Activated CD4-positive, alpha-beta T cell treated with anti-CD3 and anti-CD28 coated beads, Interleukin-10, Interleukin-2, amounts not matched to agents 100 ng/mL and 50 ng/mL, durations not matched to agents 16 hours and 8 hours (primary cell): ENCODE data around the gene TJP3.

Experiments
- DNase-seq: peaks from one replicate; pipeline ENCODE4 v3.0.0-alpha.2; 2020

Gene TJP3

DNA sequence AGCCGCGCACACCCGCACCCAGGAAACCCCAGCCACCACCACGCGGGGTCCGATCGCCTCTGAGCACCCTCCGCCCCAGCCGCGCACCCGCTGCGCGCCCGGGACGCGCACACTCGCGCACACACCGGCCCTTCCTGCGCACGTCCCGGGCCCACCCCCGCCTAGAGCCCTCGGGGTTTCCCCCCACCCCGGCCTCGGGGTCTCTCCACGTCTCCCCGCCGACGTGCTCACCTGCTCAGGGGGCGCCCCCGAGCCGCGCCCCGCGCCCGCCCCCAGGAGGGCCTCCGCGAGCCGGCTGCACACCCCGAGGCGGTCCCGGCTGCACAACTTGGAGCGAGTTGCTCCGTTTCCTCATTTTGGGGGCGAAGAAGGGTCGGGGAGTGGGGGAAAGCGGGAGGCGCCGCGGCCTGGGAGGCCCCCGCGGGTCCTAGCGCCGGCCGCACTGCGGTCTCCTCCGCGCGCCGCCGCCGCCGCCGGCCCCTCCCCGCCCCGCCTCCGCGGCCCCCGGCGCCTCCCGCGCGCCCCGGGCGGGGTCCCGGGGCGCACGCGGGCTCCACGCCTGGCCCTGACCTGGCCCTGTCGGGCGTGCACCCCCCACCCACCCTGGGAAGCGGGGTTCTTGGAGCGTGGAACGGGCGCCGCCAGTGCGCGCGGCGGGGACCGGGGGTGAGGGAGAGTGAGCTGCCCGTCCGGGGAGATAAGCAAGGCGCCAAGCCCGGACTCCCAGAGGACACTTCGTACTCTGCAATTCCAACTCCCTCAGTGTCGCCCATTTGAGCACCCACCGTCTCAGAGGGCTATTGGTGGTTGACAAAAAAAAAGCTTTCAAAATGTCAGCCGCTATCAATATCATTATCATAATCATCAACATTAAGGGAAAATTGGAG, 78.0 kb downstream of the TJP3 start, which contains the start of gene MATK:
TSS of gene MATK (minus strand) at position 444 of the 887 bp plus-strand sequence. CDS start 1,246 bp downstream, outside the sequence.
- no peak for DNase-seq

- no peak for DNase-seq
Measured at GRCh38 chr19:3788996-3789778, 81.0 kb downstream of the TJP3 start.

DNA sequence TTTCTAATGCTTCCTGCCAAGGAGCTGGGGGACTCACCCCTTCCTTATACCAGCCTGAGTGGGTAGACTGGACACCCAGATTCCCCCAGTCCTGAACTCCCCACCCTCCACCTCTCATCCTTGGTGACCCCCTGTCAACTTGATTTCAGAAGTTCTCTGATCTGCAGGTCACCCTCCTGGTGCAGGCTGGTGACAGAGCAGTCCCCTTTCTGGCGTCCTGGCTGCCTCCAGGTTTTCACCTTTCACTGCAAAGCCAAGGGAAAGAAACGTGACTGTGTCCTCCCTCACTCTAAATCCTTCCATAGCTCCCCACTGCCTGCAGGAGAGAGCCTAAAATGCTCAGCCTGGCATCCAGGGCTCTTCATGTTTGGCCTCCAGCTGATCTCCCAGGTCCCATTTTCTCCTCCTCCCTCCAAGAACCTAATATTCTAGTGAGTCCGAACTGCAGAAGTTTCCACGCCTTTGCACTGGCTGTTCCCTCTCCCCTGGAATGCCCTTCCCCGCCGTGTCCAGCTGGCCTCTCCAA, 82.1 kb downstream of the TJP3 start:
- no peak for DNase-seq

GRCh38 chr19:3790941-3791340, 82.8 kb downstream of the TJP3 start:
- DNase-seq: no peak

DNA sequence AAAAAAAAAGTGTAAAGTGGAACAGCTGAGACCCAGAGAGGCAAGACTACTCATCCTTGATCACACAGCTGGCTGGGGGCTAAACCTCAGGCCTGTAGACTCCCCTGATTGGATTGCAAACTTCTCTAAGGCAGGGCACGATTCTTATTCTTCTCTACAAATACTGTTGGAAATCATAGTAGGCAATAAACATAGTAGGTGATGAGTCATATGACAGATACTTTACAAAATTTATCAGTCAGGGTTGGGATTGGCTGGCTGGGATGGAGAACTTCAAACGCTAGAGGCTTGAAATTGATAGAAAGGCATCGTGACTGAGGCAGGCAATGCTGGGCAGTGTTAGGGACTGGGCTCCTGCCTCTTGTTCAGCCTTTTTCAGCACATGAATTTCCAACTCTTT, 83.9 kb downstream of the TJP3 start:
- DNase-seq: no peak

DNA sequence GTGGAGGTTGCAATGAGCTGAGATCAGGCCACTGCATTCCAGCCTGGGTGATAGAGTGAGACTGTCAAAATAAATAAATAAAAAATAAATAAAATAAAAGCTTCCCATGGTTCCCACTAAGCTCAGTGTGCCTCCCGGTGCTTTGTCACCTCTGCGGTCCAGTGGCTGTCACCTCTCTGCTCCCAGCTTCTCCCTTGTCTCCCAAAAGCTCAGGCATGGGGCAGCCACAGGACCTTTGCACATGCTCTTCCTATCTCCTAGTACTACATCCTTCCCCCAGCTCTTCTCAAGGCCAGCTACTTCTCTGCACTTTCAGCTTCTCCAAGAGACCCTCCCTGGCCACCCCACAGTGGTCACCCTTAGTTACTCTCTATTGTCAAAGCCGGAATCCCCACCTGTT, 85.6 kb downstream of the TJP3 start:
- no peak for DNase-seq

GRCh38 chr19:3796358-3796757, 88.2 kb downstream of the TJP3 start:
- DNase-seq: no peak

GRCh38 chr19:3798137-3798536, 90.0 kb downstream of the TJP3 start:
- peak; percentile 45 for DNase-seq
